SU-DHL-6 (cell line): ENCODE measurements around the gene GPR142.

Experiments
- H2AFZ ChIP-seq: fragments of 200-600 bp; sonication (generic); 2 replicates; pipeline ENCODE4 v1.6.1; 2014; ENCODE audit warnings: low read depth, mild to moderate bottlenecking, moderate library complexity, mixed read lengths, antibody characterized with exemption, low read length; ENCODE audit not compliant: severe bottlenecking
- H3F3A ChIP-seq: fragments of 200-600 bp; shearing (Covaris generic); 2 replicates; pipeline ENCODE4 v1.6.0; 2016; ENCODE audit warnings: antibody characterized with exemption, mild to moderate bottlenecking; ENCODE audit not compliant: insufficient read depth
- H3K27ac ChIP-seq: fragments of 200-600 bp; sonication (generic); 2 replicates; pipeline ENCODE4 v1.5.1; 2016; ENCODE audit warnings: low read depth, mild to moderate bottlenecking, low read length, moderate library complexity, mixed read lengths
- H3K27me3 ChIP-seq: fragments of 200-600 bp; sonication (generic), shearing (Covaris generic); 2 replicates; pipeline ENCODE4 v1.6.0; 2014; ENCODE audit warnings: mild to moderate bottlenecking, low read length
- H3K36me3 ChIP-seq: fragments of 200-600 bp; sonication (generic); 2 replicates; pipeline ENCODE4 v1.6.1; 2014; ENCODE audit warnings: mild to moderate bottlenecking, low read length, mixed read lengths
- H3K4me2 ChIP-seq: fragments of 300-600, 200-600 bp; shearing (Covaris generic), sonication (generic); 2 replicates; pipeline ENCODE4 v1.6.0; 2014; ENCODE audit warnings: low read length, low read depth, mild to moderate bottlenecking; ENCODE audit not compliant: poor library complexity, severe bottlenecking
- H3K4me3 ChIP-seq: fragments of 200-600 bp; sonication (generic); 2 replicates; pipeline ENCODE4 v1.5.1; 2014; ENCODE audit warnings: antibody characterized with exemption, low read length, mild to moderate bottlenecking, mixed read lengths; ENCODE audit not compliant: insufficient read depth, poor library complexity, severe bottlenecking
- H3K79me2 ChIP-seq: fragments of 200-600 bp; sonication (generic); 2 replicates; pipeline ENCODE4 v1.6.1; 2014; ENCODE audit warnings: mild to moderate bottlenecking, low read length, moderate library complexity; ENCODE audit not compliant: insufficient read depth
- H3K9ac ChIP-seq: fragments of 200-600 bp; sonication (generic); 2 replicates; pipeline ENCODE4 v1.7.0; 2014; ENCODE audit warnings: mild to moderate bottlenecking, low read length
- H3K9me2 ChIP-seq: fragments of 200-600 bp; sonication (generic); replicated peaks from 2 replicates; pipeline ENCODE4 v1.6.1; 2014; ENCODE audit warnings: low read length; ENCODE audit not compliant: insufficient read depth
- H3K9me3 ChIP-seq: fragments of 200-600 bp; sonication (generic); 2 replicates; pipeline ENCODE4 v1.6.1; 2014; ENCODE audit warnings: low read length, mixed read lengths; ENCODE audit not compliant: insufficient read depth
- H4K20me1 ChIP-seq: fragments of 200-600 bp; sonication (generic); 2 replicates; pipeline ENCODE4 v1.6.1; 2014; ENCODE audit warnings: low read depth, mild to moderate bottlenecking, antibody characterized with exemption, low read length, moderate library complexity, mixed read lengths
- EZH2phosphoT487 ChIP-seq: fragments of 200-600 bp; sonication (generic), shearing (Covaris generic); conservative IDR thresholded peaks from 2 replicates; pipeline ENCODE4 v1.6.1; 2018; ENCODE audit warnings: mild to moderate bottlenecking, antibody characterized with exemption, low read length, moderate library complexity, mixed read lengths
- TF ChIP-seq, protein P1 (sequence below): fragments of 200-600 bp; sonication (generic); IDR thresholded peaks from one replicate; pipeline ENCODE4 v1.5.1; 2017; ENCODE audit warnings: antibody characterized with exemption, mild to moderate bottlenecking, low read length, moderate library complexity; ENCODE audit not compliant: insufficient read depth, poor library complexity, severe bottlenecking

GPR142 gene, protein sequence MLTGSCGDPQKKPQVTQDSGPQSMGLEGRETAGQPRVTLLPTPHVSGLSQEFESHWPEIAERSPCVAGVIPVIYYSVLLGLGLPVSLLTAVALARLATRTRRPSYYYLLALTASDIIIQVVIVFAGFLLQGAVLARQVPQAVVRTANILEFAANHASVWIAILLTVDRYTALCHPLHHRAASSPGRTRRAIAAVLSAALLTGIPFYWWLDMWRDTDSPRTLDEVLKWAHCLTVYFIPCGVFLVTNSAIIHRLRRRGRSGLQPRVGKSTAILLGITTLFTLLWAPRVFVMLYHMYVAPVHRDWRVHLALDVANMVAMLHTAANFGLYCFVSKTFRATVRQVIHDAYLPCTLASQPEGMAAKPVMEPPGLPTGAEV

DNA sequence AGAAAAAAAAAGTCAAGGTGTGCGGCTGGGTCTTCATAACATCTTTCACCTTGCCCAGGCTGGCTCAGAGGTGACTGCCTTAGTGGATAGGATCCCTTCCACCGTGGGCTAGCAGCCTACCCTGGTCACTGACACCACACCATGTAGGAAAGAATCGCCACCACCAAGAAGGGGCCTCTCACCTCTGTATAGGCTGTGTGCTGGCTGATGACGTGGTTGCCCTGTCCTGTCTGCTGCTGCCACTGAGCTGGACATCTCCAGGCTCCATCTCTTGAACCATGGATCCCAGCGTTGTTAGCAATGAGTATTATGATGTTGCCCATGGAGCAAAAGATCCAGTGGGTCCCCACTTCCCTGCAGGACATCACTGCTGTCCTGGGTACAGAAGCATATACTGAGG lies at the start of gene GPR142:
Gene GPR142, plus strand, starts transcription at position 301 of the 400 bp plus-strand sequence. CDS start 2,035 bp downstream, outside the sequence.
- H3F3A ChIP-seq, result no peaks in the 10 kb centered on the region
- H3K4me2 ChIP-seq, result no peak within 1 kb of the TSS
- no peaks in the 10 kb centered on the region for H3K27me3 ChIP-seq
- H3K9ac ChIP-seq, result no peak within 1 kb of the TSS
- no peaks in the 10 kb centered on the region for H4K20me1 ChIP-seq
- H3K27ac ChIP-seq, result no peak within 1 kb of the TSS
- H3K9me2 ChIP-seq, result no peaks in the 10 kb centered on the region
- no peaks in the 10 kb centered on the region for H3K79me2 ChIP-seq
- H3K9me3 ChIP-seq, result no peaks in the 10 kb centered on the region
- no peak within 1 kb of the TSS for H2AFZ ChIP-seq
- H3K36me3 ChIP-seq, result no peaks in the 10 kb centered on the region
- TF ChIP-seq EZH2phosphoT487, result no peak
- TF ChIP-seq, protein P1, sequence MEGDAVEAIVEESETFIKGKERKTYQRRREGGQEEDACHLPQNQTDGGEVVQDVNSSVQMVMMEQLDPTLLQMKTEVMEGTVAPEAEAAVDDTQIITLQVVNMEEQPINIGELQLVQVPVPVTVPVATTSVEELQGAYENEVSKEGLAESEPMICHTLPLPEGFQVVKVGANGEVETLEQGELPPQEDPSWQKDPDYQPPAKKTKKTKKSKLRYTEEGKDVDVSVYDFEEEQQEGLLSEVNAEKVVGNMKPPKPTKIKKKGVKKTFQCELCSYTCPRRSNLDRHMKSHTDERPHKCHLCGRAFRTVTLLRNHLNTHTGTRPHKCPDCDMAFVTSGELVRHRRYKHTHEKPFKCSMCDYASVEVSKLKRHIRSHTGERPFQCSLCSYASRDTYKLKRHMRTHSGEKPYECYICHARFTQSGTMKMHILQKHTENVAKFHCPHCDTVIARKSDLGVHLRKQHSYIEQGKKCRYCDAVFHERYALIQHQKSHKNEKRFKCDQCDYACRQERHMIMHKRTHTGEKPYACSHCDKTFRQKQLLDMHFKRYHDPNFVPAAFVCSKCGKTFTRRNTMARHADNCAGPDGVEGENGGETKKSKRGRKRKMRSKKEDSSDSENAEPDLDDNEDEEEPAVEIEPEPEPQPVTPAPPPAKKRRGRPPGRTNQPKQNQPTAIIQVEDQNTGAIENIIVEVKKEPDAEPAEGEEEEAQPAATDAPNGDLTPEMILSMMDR, result no peak
- H3K4me3 ChIP-seq, result no peak within 1 kb of the TSS

DNA sequence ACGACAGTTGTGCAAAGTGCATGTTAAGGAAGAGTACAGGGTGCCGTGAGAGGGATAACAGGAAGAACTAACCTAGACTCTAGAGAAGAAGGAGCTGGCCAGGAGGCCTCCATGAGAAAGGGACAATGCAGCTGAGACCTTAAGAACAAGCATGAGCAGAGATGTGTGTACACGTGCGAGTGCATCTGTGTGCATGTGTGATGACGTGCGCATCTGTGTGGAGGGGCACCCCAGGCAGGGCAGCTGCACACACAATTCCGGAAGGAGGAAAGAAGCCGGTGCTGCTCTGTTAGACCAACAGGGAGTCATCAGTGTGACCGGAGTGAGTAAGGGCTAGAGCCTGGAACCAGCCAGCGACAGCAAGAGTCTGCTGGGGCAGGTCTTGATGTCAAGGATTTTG lies 48.9 kb upstream of the GPR142 start:
- no peak for TF ChIP-seq EZH2phosphoT487
- TF ChIP-seq, protein P1, result no peak
- no peak overlapping the region for H3K9ac ChIP-seq
- no peaks in the 10 kb centered on the region for H3K27me3 ChIP-seq
- H3K36me3 ChIP-seq, result no peaks in the 10 kb centered on the region
- H3K9me3 ChIP-seq, result no peaks in the 10 kb centered on the region
- H3K4me3 ChIP-seq, result no peak overlapping the region
- no peaks in the 10 kb centered on the region for H3K9me2 ChIP-seq
- H3F3A ChIP-seq, result no peaks in the 10 kb centered on the region
- H3K27ac ChIP-seq, result no peak overlapping the region
- H2AFZ ChIP-seq, result no peak overlapping the region
- no peak overlapping the region for H3K4me2 ChIP-seq
- no peaks in the 10 kb centered on the region for H4K20me1 ChIP-seq
- no peaks in the 10 kb centered on the region for H3K79me2 ChIP-seq

DNA sequence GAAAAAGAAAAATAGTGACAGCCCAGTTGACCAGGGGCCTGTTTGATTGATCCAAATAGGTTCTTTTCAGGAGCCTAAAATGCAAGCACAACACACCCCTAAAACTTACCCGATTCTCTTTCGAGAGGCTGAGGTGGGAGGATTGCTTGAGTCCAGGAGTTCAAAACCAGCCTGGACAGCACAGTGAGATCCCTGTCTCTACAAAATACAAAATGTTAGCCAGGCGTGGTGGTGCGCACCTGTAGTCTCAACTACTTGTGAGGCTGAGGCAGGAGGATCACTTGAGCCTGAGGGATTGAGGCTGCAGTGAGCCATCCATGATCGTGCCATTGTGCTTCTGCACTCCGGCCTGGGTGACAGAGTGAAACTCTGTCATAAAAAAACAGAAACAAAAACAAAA lies 42.8 kb upstream of the GPR142 start:
- Histone ChIP-seq H3K79me2 (no peaks in the 10 kb centered on the region), H3K36me3 (no peaks in the 10 kb centered on the region), H3K4me3 (no peak overlapping the region), H3F3A (no peaks in the 10 kb centered on the region), H3K27ac (no peak overlapping the region), H3K27me3 (no peaks in the 10 kb centered on the region), H3K9me2 (no peaks in the 10 kb centered on the region), H3K9ac (no peak overlapping the region), H3K9me3 (no peaks in the 10 kb centered on the region), H4K20me1 (no peaks in the 10 kb centered on the region), H3K4me2 (no peak overlapping the region), H2AFZ (no peak overlapping the region)
- no peak for TF ChIP-seq EZH2phosphoT487
- TF ChIP-seq, protein P1, result no peak
